NT2/D1 (cell line): ENCODE measurements around the gene INVS.
"Not testable (repeated sequence)": the region's sequence is repeated elsewhere in the genome, so short reads cannot be mapped to it uniquely, and the experiment has no call there.

ENCODE experiments used
- DNase-seq: peaks from one replicate; pipeline ENCODE4 v3.0.0-alpha.2; 2011; ENCODE audit warnings: low read depth, low spot score
- H3K27me3 ChIP-seq: 2 replicates; pipeline ENCODE4 v1.6.0; 2011; ENCODE audit warnings: mild to moderate bottlenecking; ENCODE audit not compliant: insufficient read length, insufficient read depth
- H3K36me3 ChIP-seq: 2 replicates; pipeline ENCODE4 v1.6.1; 2011; ENCODE audit warnings: mild to moderate bottlenecking, low read length, mixed read lengths; ENCODE audit not compliant: insufficient read depth, insufficient read length
- H3K4me1 ChIP-seq: 2 replicates; pipeline ENCODE4 v1.5.1; 2011; ENCODE audit not compliant: insufficient read depth, insufficient read length
- H3K4me3 ChIP-seq: 2 replicates; pipeline ENCODE4 v1.5.1; 2011; ENCODE audit warnings: low read depth; ENCODE audit not compliant: insufficient read length
- H3K9ac ChIP-seq: 2 replicates; pipeline ENCODE4 v1.6.0; 2011; ENCODE audit warnings: low read depth; ENCODE audit not compliant: insufficient read length
- H3K9me3 ChIP-seq: 2 replicates; pipeline ENCODE4 v1.5.1; 2011; ENCODE audit warnings: mild to moderate bottlenecking, low read length; ENCODE audit not compliant: insufficient read depth
- SUZ12 ChIP-seq: IDR thresholded peaks from 2 replicates; pipeline ENCODE4 v1.6.1; 2011; ENCODE audit not compliant: insufficient read length, insufficient read depth; ENCODE audit errors: extremely low read depth
- YY1 ChIP-seq: IDR thresholded peaks from 2 replicates; pipeline ENCODE4 v1.6.1; 2011; ENCODE audit not compliant: insufficient read length, insufficient read depth
- ZNF274 ChIP-seq: IDR thresholded peaks from 2 replicates; pipeline ENCODE4 v1.6.1; 2011; ENCODE audit warnings: mild to moderate bottlenecking, low read depth, low read length

Gene INVS

GRCh38 chr9:100086097-100086635 is 12.9 kb upstream of the INVS start:
- Histone ChIP-seq H3K4me3 (no peak overlapping the region), H3K9me3 (no peaks in the 10 kb centered on the region), H3K9ac (no peak overlapping the region), H3K36me3 (no peaks in the 10 kb centered on the region), H3K27me3 (no peaks in the 10 kb centered on the region), H3K4me1 (no peaks in the 10 kb centered on the region)
- no peak for TF ChIP-seq ZNF274
- no peak for TF ChIP-seq YY1
- no peak for TF ChIP-seq SUZ12
- no peak for DNase-seq

- DNase-seq: no peak
- Histone ChIP-seq H3K36me3 (no peaks in the 10 kb centered on the region), H3K4me3 (no peak overlapping the region), H3K4me1 (no peaks in the 10 kb centered on the region), H3K27me3 (no peaks in the 10 kb centered on the region), H3K9me3 (no peaks in the 10 kb centered on the region), H3K9ac (no peak overlapping the region)
- TF ChIP-seq ZNF274: no peak
- no peak for TF ChIP-seq SUZ12
These were observed 11.8 kb upstream of the INVS start for GRCh38 chr9:100087218-100087617.

GRCh38 chr9:100088202-100088601 is 10.8 kb upstream of the INVS start:
- DNase-seq: no peak
- Histone ChIP-seq H3K27me3 (no peaks in the 10 kb centered on the region), H3K4me3 (no peak overlapping the region), H3K4me1 (no peaks in the 10 kb centered on the region), H3K36me3 (no peaks in the 10 kb centered on the region), H3K9ac (no peak overlapping the region), H3K9me3 (no peaks in the 10 kb centered on the region)
- TF ChIP-seq SUZ12 (no peak), ZNF274 (no peak), YY1 (no peak)

GRCh38 chr9:100090880-100091279 is 8.2 kb upstream of the INVS start:
- no peaks in the 10 kb centered on the region for H3K36me3 ChIP-seq
- H3K27me3 ChIP-seq: no peaks in the 10 kb centered on the region
- no peaks in the 10 kb centered on the region for H3K4me1 ChIP-seq
- TF ChIP-seq ZNF274: no peak
- no peak for TF ChIP-seq YY1
- no peak for TF ChIP-seq SUZ12
- no peak for DNase-seq
- H3K9me3 ChIP-seq: no peaks in the 10 kb centered on the region
- H3K4me3 ChIP-seq: no peak overlapping the region
- H3K9ac ChIP-seq: no peak overlapping the region

GRCh38 chr9:100091650-100092049 is 7.4 kb upstream of the INVS start:
- H3K36me3 ChIP-seq: no peaks in the 10 kb centered on the region
- H3K9ac ChIP-seq: no peak overlapping the region
- no peak for DNase-seq
- H3K4me3 ChIP-seq: no peak overlapping the region
- H3K27me3 ChIP-seq: no peaks in the 10 kb centered on the region
- no peaks in the 10 kb centered on the region for H3K4me1 ChIP-seq
- H3K9me3 ChIP-seq: no peaks in the 10 kb centered on the region
- TF ChIP-seq YY1 (no peak), SUZ12 (no peak)

GRCh38 chr9:100092066-100092465 is 7.0 kb upstream of the INVS start:
- no peak for DNase-seq
- Histone ChIP-seq H3K9ac (no peak overlapping the region), H3K9me3 (no peaks in the 10 kb centered on the region), H3K4me3 (no peak overlapping the region), H3K4me1 (no peaks in the 10 kb centered on the region), H3K36me3 (no peaks in the 10 kb centered on the region), H3K27me3 (no peaks in the 10 kb centered on the region)
- TF ChIP-seq ZNF274 (no peak), SUZ12 (no peak), YY1 (no peak)

- not testable (repeated sequence) for DNase-seq, H3K36me3 ChIP-seq, H3K4me1 ChIP-seq, H3K9me3 ChIP-seq, H3K9ac ChIP-seq, H3K27me3 ChIP-seq, H3K4me3 ChIP-seq
These were observed 4.6 kb upstream of the INVS start for GRCh38 chr9:100094411-100094810.

GRCh38 chr9:100096378-100096916 is 2.6 kb upstream of the INVS start:
- Histone ChIP-seq H3K27me3 (no peaks in the 10 kb centered on the region), H3K36me3 (peaks cover 5% of the 10 kb centered on the region), H3K4me1 (no peaks in the 10 kb centered on the region), H3K4me3 (no peak overlapping the region), H3K9ac (no peak overlapping the region), H3K9me3 (no peaks in the 10 kb centered on the region)
- no peak for DNase-seq
- TF ChIP-seq YY1: no peak
- TF ChIP-seq SUZ12: no peak
